NCI-H524 treated with DMSO at 0.1 percent for 48 hours (cell line): Measurements from ENCODE around the gene AMT.

ENCODE experiments used
- DNase-seq: peaks from one replicate; lab custom pipeline; 2025; lab: John Stamatoyannopoulos, UW

AMT gene

GRCh38 chr3:49387721-49388120 lies 34.6 kb downstream of the AMT start:
- no peak for DNase-seq

GRCh38 chr3:49386056-49386756 lies 36.1 kb downstream of the AMT start:
- DNase-seq = no peak

- DNase-seq = no peak
Measured at GRCh38 chr3:49385617-49386016, 36.7 kb downstream of the AMT start.

- DNase-seq = no peak
Measured at GRCh38 chr3:49383387-49383786, 38.9 kb downstream of the AMT start.

- no peak for DNase-seq
Measured at GRCh38 chr3:49378249-49378895, 43.9 kb downstream of the AMT start.

- no peak for DNase-seq
Measured at GRCh38 chr3:49377483-49377882, 44.8 kb downstream of the AMT start.

- DNase-seq = no peak
Measured at GRCh38 chr3:49371946-49372345, 50.3 kb downstream of the AMT start.

- DNase-seq = no peak
Measured at GRCh38 chr3:49370585-49371290, 51.5 kb downstream of the AMT start.
